Pancreas (tissue), 10 donors: Measurements from ENCODE around the gene VPS35L. TPM values are rescaled to one million over a fixed set of nuclear protein-coding genes. Genes with fewer than 3 reads are reported as not detected.

Experiments used
- ATAC-seq, 4 donors: fragments of 200-7000 bp; cut with Tn5 transposase; one replicate each; pipeline versions ENCODE4 v1.8.0 to v1.9.1; 2020; ENCODE audit warnings: mild to moderate bottlenecking in 4 of 4, moderate library complexity in 4 of 4
- DNase-seq, 6 donors: peaks; one replicate each; pipeline ENCODE4 v3.0.0-alpha.2; 2020
- FAIRE-seq: peaks from 2 replicates; lab custom pipeline; 2012; peaks lifted over from hg19 to GRCh38; lab: Jason Lieb, UNC
- H3K27ac ChIP-seq, 4 donors: fragments of 200-600 bp; sonication (generic); 1 replicate in 3 of 4; 2 replicates in 1 of 4; pipeline versions ENCODE4 v1.5.0 to v1.8.0; 2020
- H3K27me3 ChIP-seq, 4 donors: fragments of 200-600 bp; one replicate each; pipeline ENCODE4 v1.8.0; 2021
- H3K36me3 ChIP-seq, 3 donors: fragments of 200-600 bp; sonication (generic) in 1 of 3; one replicate each; pipeline versions ENCODE4 v1.5.0 to v1.8.0; 2020 to 2021
- H3K4me1 ChIP-seq, 3 donors: fragments of 200-600 bp; one replicate each; pipeline ENCODE4 v1.8.0; 2021
- H3K4me3 ChIP-seq, 4 donors: fragments of 200-600 bp; sonication (generic) in 2 of 4; one replicate each; pipeline versions ENCODE4 v1.5.0 to v1.8.0; 2020 to 2021
- H3K9me3 ChIP-seq, 4 donors: fragments of 200-600 bp; one replicate each; pipeline ENCODE4 v1.8.0; 2021
- CTCF ChIP-seq, 4 donors: fragments of 200-600 bp; sonication (generic) in 3 of 4; IDR thresholded peaks; one replicate each; pipeline versions ENCODE4 v1.5.0 to v1.8.0; 2021; ENCODE audit warnings: antibody characterized with exemption in 4 of 4
- WGBS, 2 donors: extraction: QIAGEN DNeasy Blood & Tissue Kit; methylation state at CpG; one replicate each; pipeline ENCODE4 v1.1.7; 2013; 5-methylcytosine and 5-hydroxymethylcytosine counted together
- intact Hi-C, 3 donors: fragments of 100-400 bp; cut with DNase I; formaldehyde crosslinking; loops; one replicate each; pipeline versions ENCODE4 v1.11.1 to v1.14.2; 2022
- polyA plus RNA-seq, 2 donors: library from polyadenylated mRNA; stranded (reverse); fragments of 200-250 nt; gene quantifications; one replicate each; pipeline ENCODE4 v1.2.3, GENCODE V29; 2013
- total RNA-seq, 6 donors: library from RNA; stranded (reverse); fragmentation: NEBNext Ultra II Directional in 4 of 6; extraction: Animal tissue kit (Norgen Biotek cat#: 25700) in 4 of 6; gene quantifications; one replicate each; pipeline versions ENCODE4 v1.2.1 to v1.2.4, GENCODE V29; 2021 to 2023
- donor health status: healthy with polysubstance abuse.
- donor health status: DM: no; HTN: no; CAD: no; lungs with moderate emphysema.
- donor health status: DM: no; HTN: no; CAD: no.
- donor health status: control.
- donor health status: control.
- donor health status: Bipolar disorder and iron deficiency.
- donor health status: DM: yes; HTN: yes; CAD: no.
- donor health status: DM: no; HTN: no; CAD: no.
- donor health status: DM: no; HTN: no; CAD: no.
- donor health status: DM: yes; HTN: yes; CAD: no.

The VPS35L gene
- total and polyA plus RNA-seq, 8 donors, result 15.2 to 35.3 (median 22.3) TPM

GRCh38 chr16:19694989-19695388, 139.5 kb downstream of the VPS35L start:
- intact Hi-C loops, result no loop called here
- peaks cover 12 to 35% (median 21%) of the 10 kb centered on the region in 3 donors for H3K4me1 ChIP-seq
- no peaks in the 10 kb centered on the region for H3K27me3 ChIP-seq
- no peak for ATAC-seq
- no peak for FAIRE-seq
- peaks cover 0 to 3% (median 0%) of the 10 kb centered on the region in 3 donors for H3K36me3 ChIP-seq
- WGBS, 2 donors, result 93 to 94% methylated on average over 8 of the region's 8 CpGs
- no peak overlapping the region for H3K4me3 ChIP-seq
- H3K9me3 ChIP-seq, result no peaks in the 10 kb centered on the region
- TF ChIP-seq CTCF (IDR thresholded peaks at IDR 0.05), result no peak
- no peak overlapping the region for H3K27ac ChIP-seq
- DNase-seq, result peak in 1 of 6 donors; percentile 6

GRCh38 chr16:19696328-19696727, 140.8 kb downstream of the VPS35L start:
- peak in 5 of 6 donors; percentile 57 to 77 (median 63) for DNase-seq
- ATAC-seq, result peak in 3 of 4 donors; percentile 38 to 54 (median 54)
- H3K27me3 ChIP-seq, result no peaks in the 10 kb centered on the region
- 45 to 49% methylated on average over 10 of the region's 10 CpGs for WGBS, 2 donors
- FAIRE-seq, result peak; percentile 9
- no peaks in the 10 kb centered on the region for H3K9me3 ChIP-seq
- no peak for TF ChIP-seq CTCF (IDR thresholded peaks at IDR 0.05)
- peaks cover 0 to 3% (median 0%) of the 10 kb centered on the region in 3 donors for H3K36me3 ChIP-seq
- no peak overlapping the region for H3K4me3 ChIP-seq
- H3K4me1 ChIP-seq, result peaks cover 18 to 45% (median 21%) of the 10 kb centered on the region in 3 donors
- intact Hi-C loops, result no loop called here
- H3K27ac ChIP-seq, result peak overlapping the region in 2 of 4 donors; percentile 80 to 84

GRCh38 chr16:19696961-19697360, 141.5 kb downstream of the VPS35L start:
- WGBS, 2 donors, result 92 to 94% methylated on average over 15 of the region's 15 CpGs
- Histone ChIP-seq H3K27me3 (no peaks in the 10 kb centered on the region), H3K9me3 (no peaks in the 10 kb centered on the region), H3K27ac (peak overlapping the region in 3 of 4 donors; percentile 44 to 84 (median 80)), H3K4me1 (peaks cover 18 to 45% (median 21%) of the 10 kb centered on the region in 3 donors), H3K4me3 (no peak overlapping the region), H3K36me3 (peaks cover 0 to 2% (median 0%) of the 10 kb centered on the region in 3 donors)
- peak in 2 of 4 donors; percentile 2 to 3 for ATAC-seq
- DNase-seq, result peak in 1 of 6 donors; percentile 31
- intact Hi-C loops, result no loop called here
- no peak for FAIRE-seq
- TF ChIP-seq CTCF (IDR thresholded peaks at IDR 0.05), result no peak

- Histone ChIP-seq H3K27me3 (no peaks in the 10 kb centered on the region), H3K36me3 (no peaks in the 10 kb centered on the region), H3K4me3 (no peak overlapping the region), H3K27ac (peak overlapping the region; percentile 9 to 84 (median 62)), H3K9me3 (no peaks in the 10 kb centered on the region), H3K4me1 (peaks cover 18 to 45% (median 21%) of the 10 kb centered on the region in 3 donors)
- peak in 4 of 6 donors; percentile 46 to 72 (median 58) for DNase-seq
- no peak for TF ChIP-seq CTCF (IDR thresholded peaks at IDR 0.05)
- intact Hi-C loops, result no loop called here
- peak; percentile 73 to 83 (median 80) for ATAC-seq
- no peak for FAIRE-seq
- WGBS, 2 donors, result 39 to 42% methylated on average over 8 of the region's 8 CpGs
These were observed 142.3 kb downstream of the VPS35L start for GRCh38 chr16:19697756-19698318.
